Stomach (tissue), 9 donors: ENCODE measurements around the gene SLC2A6. TPM values are rescaled to one million over a fixed set of nuclear protein-coding genes. Genes with fewer than 3 reads are reported as not detected.
A peak's percentile ranks its signal among the peaks of the same experiment; 100 is the strongest.

Experiments used
- DNase-seq, 2 donors: peaks; one replicate each; pipeline versions ENCODE4 v3.0.0 to v3.0.0-alpha.2; 2013 to 2019
- H3K27ac ChIP-seq, 5 donors: fragments of 200-600 bp in 4 of 5; sonication (generic) in 4 of 5; one replicate each; pipeline ENCODE4 v1.5.1; 2013 to 2019; ENCODE audit warnings: mild to moderate bottlenecking in 1 of 5, moderate library complexity in 1 of 5
- H3K27me3 ChIP-seq, 3 donors: fragments of 200-600 bp; sonication (generic); one replicate each; pipeline ENCODE4 v1.5.1; 2017 to 2019; ENCODE audit warnings: mixed run types in 1 of 3
- H3K36me3 ChIP-seq, 4 donors: fragments of 200-600 bp; sonication (generic); 1 replicate in 3 of 4; 2 replicates in 1 of 4; pipeline ENCODE4 v1.5.1; 2016 to 2019
- H3K4me1 ChIP-seq, 4 donors: fragments of 200-600 bp; sonication (generic); one replicate each; pipeline ENCODE4 v1.5.1; 2016 to 2019
- H3K4me3 ChIP-seq, 4 donors: fragments of 200-600 bp; sonication (generic) in 3 of 4; one replicate each; pipeline ENCODE4 v1.5.1; 2016 to 2019; ENCODE audit warnings: mild to moderate bottlenecking in 1 of 4
- H3K9me3 ChIP-seq, 4 donors: fragments of 200-600 bp; sonication (generic); one replicate each; pipeline ENCODE4 v1.5.1; 2016 to 2019
- CTCF ChIP-seq, 7 experiments: fragments of 450-650 bp in 4 of 7; fragments of 200-600 bp in 3 of 7; sonication (generic) in 3 of 7; IDR thresholded peaks; one replicate each; pipeline ENCODE4 v1.5.1; 2016 to 2019; ENCODE audit warnings: antibody characterized with exemption in 7 of 7, control low read depth in 2 of 7, mild to moderate bottlenecking in 1 of 7
- EP300 ChIP-seq: sonication (generic); formaldehyde crosslinking; IDR thresholded peaks from one replicate; pipeline ENCODE4 v1.6.1; 2017; ENCODE audit warnings: antibody characterized with exemption
- POLR2A ChIP-seq, 4 donors: fragments of 450-650 bp; IDR thresholded peaks; one replicate each; pipeline ENCODE4 v1.6.1; 2016; ENCODE audit warnings: antibody characterized with exemption in 4 of 4, control low read depth in 2 of 4, mild to moderate bottlenecking in 1 of 4, moderate library complexity in 1 of 4
- POLR2AphosphoS5 ChIP-seq, 3 donors: sonication (generic); formaldehyde crosslinking; IDR thresholded peaks; one replicate each; pipeline ENCODE4 v1.6.1; 2016; ENCODE audit warnings: antibody characterized with exemption in 3 of 3
- WGBS, 5 donors: extraction: QIAGEN DNeasy Blood & Tissue Kit in 3 of 5; methylation state at CpG; one replicate each; pipeline versions ENCODE4 v1.1.5 to v1.1.7; 2013 to 2018; 5-methylcytosine and 5-hydroxymethylcytosine counted together
- intact Hi-C: fragments of 100-400 bp; cut with DNase I; formaldehyde crosslinking; loops from one replicate; pipeline ENCODE4 v1.15.1; 2023; ENCODE audit warnings: low total_unique reads
- polyA plus RNA-seq, 3 donors: library from polyadenylated mRNA; stranded (reverse); fragments of 200-250 nt; gene quantifications; one replicate each; pipeline ENCODE4 v1.2.3, GENCODE V29; 2013
- total RNA-seq, 5 donors: library from RNA; depleted of rRNA; stranded (reverse); fragments of >200 nt; gene quantifications; one replicate each; pipeline versions ENCODE4 v1.1.0 to v1.2.3, GENCODE V29; 2014 to 2016
- donor health status: healthy with polysubstance abuse.
- donor health status: Bipolar disorder and iron deficiency.
- donor health status: healthy.

SLC2A6 gene
- total and polyA plus RNA-seq, 8 donors, result 0.55 to 14.3 (median 1.3) TPM; not detected in 2

- Histone ChIP-seq H3K4me1 (peaks cover 14 to 26% (median 22%) of the 10 kb centered on the region in 4 donors), H3K27me3 (peaks cover 0 to 7% (median 0%) of the 10 kb centered on the region in 3 donors), H3K27ac (peak overlapping the region; percentile 47 to 77 (median 59)), H3K4me3 (peak overlapping the region; percentile 54 to 64 (median 60)), H3K9me3 (no peaks in the 10 kb centered on the region), H3K36me3 (peaks cover 0 to 23% (median 8%) of the 10 kb centered on the region in 4 donors)
- TF ChIP-seq EP300, result no peak
- 16 to 38% (median 32%) methylated on average over 6 to 17 of the region's 17 CpGs for WGBS, 5 donors
- intact Hi-C loops, result no loop called here
- no peak for DNase-seq
Observed at GRCh38 chr9:133477992-133478850, 678 bp downstream of the SLC2A6 start.

GRCh38 chr9:133477461-133477860, 1.4 kb downstream of the SLC2A6 start:
- WGBS, 5 donors, result 90 to 94% (median 92%) methylated on average over 4 of the region's 4 CpGs
- Histone ChIP-seq H3K36me3 (peaks cover 0 to 23% (median 8%) of the 10 kb centered on the region in 4 donors), H3K27me3 (peaks cover 0 to 7% (median 0%) of the 10 kb centered on the region in 3 donors), H3K4me3 (no peak overlapping the region), H3K4me1 (peaks cover 14 to 26% (median 22%) of the 10 kb centered on the region in 4 donors), H3K9me3 (no peaks in the 10 kb centered on the region), H3K27ac (no peak overlapping the region)
- DNase-seq, result no peak
- intact Hi-C loops, result no loop called here
- TF ChIP-seq POLR2A (IDR thresholded peaks at IDR 0.05) (no peak), EP300 (no peak), CTCF (IDR thresholded peaks at IDR 0.05) (no peak), POLR2AphosphoS5 (IDR thresholded peaks at IDR 0.05) (no peak)

- TF ChIP-seq EP300 (no peak), POLR2A (IDR thresholded peaks at IDR 0.05) (no peak), CTCF (IDR thresholded peaks at IDR 0.05) (no peak), POLR2AphosphoS5 (IDR thresholded peaks at IDR 0.05) (no peak)
- intact Hi-C loops, result no loop called here
- no peak for DNase-seq
- Histone ChIP-seq H3K36me3 (peaks cover 0 to 23% (median 8%) of the 10 kb centered on the region in 4 donors), H3K4me3 (no peak overlapping the region), H3K27ac (no peak overlapping the region), H3K9me3 (no peaks in the 10 kb centered on the region), H3K27me3 (peaks cover 0 to 7% (median 0%) of the 10 kb centered on the region in 3 donors), H3K4me1 (peaks cover 14 to 27% (median 22%) of the 10 kb centered on the region in 4 donors)
- 87 to 97% (median 95%) methylated on average over 19 to 21 of the region's 21 CpGs for WGBS, 5 donors
Observed at GRCh38 chr9:133476941-133477340, 2.0 kb downstream of the SLC2A6 start.

GRCh38 chr9:133476036-133476931, 2.6 kb downstream of the SLC2A6 start:
- H3K27me3 ChIP-seq, result peaks cover 0 to 7% (median 0%) of the 10 kb centered on the region in 3 donors
- no peak overlapping the region for H3K4me3 ChIP-seq
- H3K27ac ChIP-seq, result no peak overlapping the region
- 77 to 86% (median 85%) methylated on average over 25 to 27 of the region's 27 CpGs for WGBS, 5 donors
- no peak for TF ChIP-seq EP300
- no peak for TF ChIP-seq CTCF (IDR thresholded peaks at IDR 0.05)
- no peak for TF ChIP-seq POLR2A (IDR thresholded peaks at IDR 0.05)
- TF ChIP-seq POLR2AphosphoS5 (IDR thresholded peaks at IDR 0.05), result no peak
- peaks cover 0 to 23% (median 10%) of the 10 kb centered on the region in 4 donors for H3K36me3 ChIP-seq
- intact Hi-C loops, result no loop called here
- DNase-seq, result no peak
- no peaks in the 10 kb centered on the region for H3K9me3 ChIP-seq
- peaks cover 19 to 34% (median 29%) of the 10 kb centered on the region in 4 donors for H3K4me1 ChIP-seq
